GM13976 (cell line): Measurements from ENCODE around the gene RIT2.

Experiments
- DNase-seq: peaks from one replicate; pipeline ENCODE4 v3.0.0; 2012; ENCODE audit warnings: low spot score
- in situ Hi-C: fragments of 300-500 bp; cut with MboI; formaldehyde crosslinking; loops from one replicate; pipeline ENCODE4 v1.12.0; 2022; ENCODE audit warnings: low sequenced_read_pairs, mixed read lengths, inconsistent platforms; ENCODE audit not compliant: unreplicated experiment
- TF ChIP-seq, protein P1 (sequence below): IDR thresholded peaks from 2 replicates; pipeline ENCODE4 v1.5.1; 2012; ENCODE audit warnings: borderline replicate concordance, mild to moderate bottlenecking; ENCODE audit not compliant: insufficient read depth; ENCODE audit errors: extremely low read depth, missing control alignments, control extremely low read depth

RIT2 gene

DNA sequence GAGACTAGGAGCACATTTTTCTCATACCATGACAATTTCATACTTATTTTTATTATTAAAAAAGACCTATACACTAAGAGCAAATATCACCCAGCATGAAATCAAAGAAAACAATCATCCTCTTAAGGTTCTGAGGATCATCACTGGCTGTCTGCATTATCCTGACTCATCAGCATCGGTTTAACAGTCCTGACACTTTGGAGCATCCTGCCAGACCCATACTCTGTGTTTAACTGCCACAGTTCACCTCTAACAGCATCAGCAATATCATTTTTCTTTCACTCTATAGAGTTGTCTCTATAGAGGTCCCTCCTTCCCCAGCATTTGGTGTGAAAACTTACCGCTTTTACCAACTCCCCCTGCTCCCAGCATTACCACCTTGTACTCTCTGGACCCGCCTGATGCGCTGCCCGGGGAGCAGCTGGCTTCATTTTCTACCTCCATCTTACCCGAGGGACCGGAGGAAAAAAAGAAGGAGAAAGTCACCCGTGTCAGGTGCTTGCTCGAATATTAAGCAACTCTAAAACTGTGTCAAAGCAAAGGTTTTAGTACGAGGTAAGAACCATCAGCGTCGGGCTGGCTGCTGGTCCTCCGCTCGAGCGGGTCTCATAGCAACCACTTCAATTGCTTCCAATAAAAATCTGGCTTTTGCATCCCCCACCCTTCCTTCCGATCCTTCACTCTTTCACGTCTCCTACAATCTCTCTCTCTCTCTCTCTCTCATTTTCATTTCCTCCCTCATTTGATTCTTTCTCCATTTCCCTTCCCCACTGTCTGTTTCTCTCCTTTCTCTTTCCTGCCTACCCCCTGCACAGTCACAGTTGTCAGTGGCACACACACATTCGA, at the start of gene RIT2:
Gene RIT2, minus strand, starts transcription at position 610 of the 846 bp plus-strand sequence.
- TF ChIP-seq, protein P1, sequence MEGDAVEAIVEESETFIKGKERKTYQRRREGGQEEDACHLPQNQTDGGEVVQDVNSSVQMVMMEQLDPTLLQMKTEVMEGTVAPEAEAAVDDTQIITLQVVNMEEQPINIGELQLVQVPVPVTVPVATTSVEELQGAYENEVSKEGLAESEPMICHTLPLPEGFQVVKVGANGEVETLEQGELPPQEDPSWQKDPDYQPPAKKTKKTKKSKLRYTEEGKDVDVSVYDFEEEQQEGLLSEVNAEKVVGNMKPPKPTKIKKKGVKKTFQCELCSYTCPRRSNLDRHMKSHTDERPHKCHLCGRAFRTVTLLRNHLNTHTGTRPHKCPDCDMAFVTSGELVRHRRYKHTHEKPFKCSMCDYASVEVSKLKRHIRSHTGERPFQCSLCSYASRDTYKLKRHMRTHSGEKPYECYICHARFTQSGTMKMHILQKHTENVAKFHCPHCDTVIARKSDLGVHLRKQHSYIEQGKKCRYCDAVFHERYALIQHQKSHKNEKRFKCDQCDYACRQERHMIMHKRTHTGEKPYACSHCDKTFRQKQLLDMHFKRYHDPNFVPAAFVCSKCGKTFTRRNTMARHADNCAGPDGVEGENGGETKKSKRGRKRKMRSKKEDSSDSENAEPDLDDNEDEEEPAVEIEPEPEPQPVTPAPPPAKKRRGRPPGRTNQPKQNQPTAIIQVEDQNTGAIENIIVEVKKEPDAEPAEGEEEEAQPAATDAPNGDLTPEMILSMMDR = no peak
- in situ Hi-C loops = no loop called here

DNA sequence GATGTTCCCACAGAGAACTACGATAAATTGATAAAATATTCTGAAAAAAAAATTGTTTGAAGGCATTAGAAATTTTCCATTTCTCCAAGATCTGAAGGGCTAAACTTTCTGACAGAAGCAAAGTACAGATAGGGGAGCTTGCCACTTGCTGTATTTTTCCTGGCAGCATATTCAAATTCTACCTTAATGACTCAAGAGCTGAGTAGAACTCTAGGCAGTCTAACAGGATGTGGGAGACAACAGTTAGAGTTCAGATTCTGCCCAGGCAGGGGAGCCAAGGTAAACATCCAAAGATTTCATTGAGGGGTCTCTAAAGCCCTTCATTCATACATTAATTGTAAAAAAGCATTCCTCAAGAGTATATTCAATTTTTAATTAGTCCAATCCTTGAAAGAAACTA, 46.0 kb upstream of the RIT2 start:
- in situ Hi-C loops = no loop called here
- DNase-seq = no peak
- TF ChIP-seq, protein P1 = no peak

More for the DNA sequence above, at the start of gene RIT2:
- DNase-seq = no peak

DNA sequence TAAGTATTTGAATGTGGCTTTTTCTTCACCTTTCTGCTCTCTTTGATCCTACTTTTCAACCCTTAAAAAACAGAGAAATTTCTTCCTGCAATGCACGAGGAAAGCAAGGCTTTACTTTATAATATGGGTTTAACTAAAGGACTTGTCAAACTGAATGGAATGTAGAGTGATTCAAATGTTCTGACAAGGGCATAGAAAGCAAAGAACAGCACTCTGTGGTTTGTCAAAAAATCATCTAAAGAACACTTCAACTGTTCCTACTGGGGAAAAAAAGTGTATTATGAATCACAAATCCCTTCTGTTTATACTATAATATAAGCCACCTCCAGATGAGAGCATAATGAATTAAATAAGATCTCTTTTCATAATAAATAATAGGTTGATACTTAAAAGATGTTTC, 45.0 kb upstream of the RIT2 start:
- in situ Hi-C loops = no loop called here
- TF ChIP-seq, protein P1 = no peak
- no peak for DNase-seq

DNA sequence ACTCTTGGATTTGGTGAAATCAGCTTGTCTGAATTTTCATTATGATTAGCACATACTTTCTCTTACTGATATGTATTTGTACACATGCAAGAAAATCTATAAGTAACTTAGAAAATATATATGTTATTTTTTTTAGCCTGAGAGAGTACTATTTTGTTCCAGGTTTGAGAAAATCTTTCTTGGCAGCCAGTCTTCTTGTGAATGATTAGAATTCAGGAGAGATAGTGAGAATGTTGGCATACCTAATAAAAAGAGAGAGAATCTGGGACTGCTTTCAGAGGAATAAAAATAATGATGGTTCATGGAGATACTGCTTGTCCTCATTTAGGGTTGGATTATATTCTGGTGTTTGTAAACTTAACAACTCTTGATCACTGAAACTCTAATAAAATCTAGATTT, 44.4 kb upstream of the RIT2 start:
- DNase-seq = no peak
- TF ChIP-seq, protein P1 = no peak
- in situ Hi-C loops = no loop called here

DNA sequence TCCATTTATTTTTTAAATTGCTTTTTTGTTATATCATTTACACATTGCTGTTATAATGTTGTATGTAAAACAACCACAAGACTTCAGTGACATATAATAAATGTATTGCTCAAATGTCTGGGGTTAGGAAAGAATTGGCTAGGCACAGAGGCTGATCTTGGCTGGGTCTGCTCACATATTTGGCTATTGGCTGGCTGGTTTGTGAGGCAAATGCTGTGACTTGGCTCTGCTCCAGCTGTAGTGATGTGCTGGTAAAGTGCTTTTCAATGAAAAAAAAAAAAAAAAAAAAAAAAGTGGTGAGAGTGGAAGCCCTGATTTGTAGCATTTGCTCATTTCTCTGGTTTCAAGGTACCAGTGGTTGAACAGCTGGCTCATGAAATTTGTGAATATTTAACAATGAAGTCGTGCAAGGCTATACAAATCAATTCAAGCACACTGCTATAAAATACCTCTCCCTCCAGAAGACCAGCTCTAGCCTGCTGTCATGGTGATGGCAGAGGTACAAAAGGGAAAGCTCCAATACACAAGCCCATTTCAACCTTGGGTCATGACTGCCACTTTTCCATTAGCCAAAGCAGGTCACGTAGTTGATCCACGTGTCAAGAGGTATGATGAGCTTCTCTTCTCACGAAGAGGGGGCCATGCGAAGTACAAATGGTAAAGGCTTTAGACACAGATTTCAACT, 43.7 kb upstream of the RIT2 start:
- in situ Hi-C loops = no loop called here
- DNase-seq = no peak
- TF ChIP-seq, protein P1 = no peak

DNA sequence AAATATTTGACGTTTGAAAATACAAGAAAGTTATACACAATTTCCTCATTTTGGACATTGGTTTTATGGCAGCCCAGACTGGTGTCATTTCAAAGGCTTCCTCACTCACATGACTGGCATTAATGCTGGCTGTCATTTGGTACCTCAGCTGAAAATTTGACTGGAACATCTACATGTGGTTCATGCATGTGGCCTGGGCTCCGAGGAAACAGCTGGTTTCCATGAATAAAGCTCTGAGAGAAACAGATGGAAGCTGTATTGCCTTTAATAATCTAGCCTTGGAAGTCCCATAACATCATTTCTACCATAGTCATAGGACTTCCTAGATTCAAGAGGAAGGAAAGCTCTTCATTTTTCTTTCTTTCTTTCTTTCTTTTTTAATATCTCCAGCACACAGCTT, 42.9 kb upstream of the RIT2 start:
- no peak for DNase-seq

More for the DNA sequence above, 42.9 kb upstream of the RIT2 start:
- TF ChIP-seq, protein P1 = no peak
- in situ Hi-C loops = no loop called here
